ENCODE results near the gene ORAI2.

GRCh38 chr7:102403563-102403962, 29.8 kb upstream of the ORAI2 start:
- TF ChIP-seq CTCF (IDR thresholded peaks at IDR 0.05; ENCODE audit: control extremely low read depth in 1 of 3, insufficient read depth in 1 of 3, low read depth in 1 of 3, low read length in 3 of 3) (no peak), KDM1A (IDR thresholded peaks at IDR 0.05; ENCODE audit: borderline replicate concordance, low read length) (no peak), POLR2AphosphoS5 (IDR thresholded peaks at IDR 0.05; ENCODE audit: low read depth, low read length) (no peak), CBX5 (IDR thresholded peaks at IDR 0.05; ENCODE audit: low read depth, low read length) (no peak), MAFK (IDR thresholded peaks at IDR 0.05; ENCODE audit: low read depth, low read length) (no peak), JUND (IDR thresholded peaks at IDR 0.05; ENCODE audit: low read length) (no peak), SRF (IDR thresholded peaks at IDR 0.05; ENCODE audit: low read depth, low read length) (no peak), SIN3A (conservative IDR thresholded peaks at IDR 0.05 in 1 of 2, IDR thresholded peaks at IDR 0.05 in 1 of 2; ENCODE audit: low read depth in 1 of 2, low read length in 2 of 2) (no peak), POLR2A (IDR thresholded peaks at IDR 0.05; ENCODE audit: control extremely low read depth in 1 of 2, low read depth in 2 of 2, low read length in 2 of 2) (no peak), ZNF274 (IDR thresholded peaks at IDR 0.05; ENCODE audit: borderline replicate concordance, extremely low read depth, low read length) (no peak), RAD21 (IDR thresholded peaks at IDR 0.05 in 1 of 2, conservative IDR thresholded peaks at IDR 0.05 in 1 of 2; ENCODE audit: low read depth in 2 of 2, low read length in 2 of 2) (no peak), TEAD4 (IDR thresholded peaks at IDR 0.05; ENCODE audit: low read depth, low read length) (no peak), MAX (IDR thresholded peaks at IDR 0.05) (no peak)
